Astrocyte of the spinal cord (primary cell): ENCODE measurements around the gene XRCC6.

Experiments used
- DNase-seq: peaks from one replicate; pipeline ENCODE4 v3.0.0; 2011; ENCODE audit warnings: low read depth, low spot score
- H3K4me3 ChIP-seq: 2 replicates; pipeline ENCODE4 v1.5.1; 2011; ENCODE audit warnings: low read depth, mild to moderate bottlenecking, low read length, moderate library complexity
- CTCF ChIP-seq: IDR thresholded peaks from 2 replicates; pipeline ENCODE4 v1.5.1; 2012; ENCODE audit warnings: low read depth, mild to moderate bottlenecking, low read length, inconsistent platforms
- in situ Hi-C: cut with HindIII; loops from 2 replicates; pipeline ENCODE4 v1.10.0; 2017; ENCODE audit warnings: low sequenced_read_pairs

Gene XRCC6

GRCh38 chr22:41578114-41578513 lies 43.0 kb upstream of the XRCC6 start:
- no peak for TF ChIP-seq CTCF
- no peak for DNase-seq
- in situ Hi-C loops, result no loop called here
- H3K4me3 ChIP-seq, result no peak overlapping the region

- no peak for TF ChIP-seq CTCF
- in situ Hi-C loops, result no loop called here
Observed at GRCh38 chr22:41578818-41579217, 42.3 kb upstream of the XRCC6 start.

DNA sequence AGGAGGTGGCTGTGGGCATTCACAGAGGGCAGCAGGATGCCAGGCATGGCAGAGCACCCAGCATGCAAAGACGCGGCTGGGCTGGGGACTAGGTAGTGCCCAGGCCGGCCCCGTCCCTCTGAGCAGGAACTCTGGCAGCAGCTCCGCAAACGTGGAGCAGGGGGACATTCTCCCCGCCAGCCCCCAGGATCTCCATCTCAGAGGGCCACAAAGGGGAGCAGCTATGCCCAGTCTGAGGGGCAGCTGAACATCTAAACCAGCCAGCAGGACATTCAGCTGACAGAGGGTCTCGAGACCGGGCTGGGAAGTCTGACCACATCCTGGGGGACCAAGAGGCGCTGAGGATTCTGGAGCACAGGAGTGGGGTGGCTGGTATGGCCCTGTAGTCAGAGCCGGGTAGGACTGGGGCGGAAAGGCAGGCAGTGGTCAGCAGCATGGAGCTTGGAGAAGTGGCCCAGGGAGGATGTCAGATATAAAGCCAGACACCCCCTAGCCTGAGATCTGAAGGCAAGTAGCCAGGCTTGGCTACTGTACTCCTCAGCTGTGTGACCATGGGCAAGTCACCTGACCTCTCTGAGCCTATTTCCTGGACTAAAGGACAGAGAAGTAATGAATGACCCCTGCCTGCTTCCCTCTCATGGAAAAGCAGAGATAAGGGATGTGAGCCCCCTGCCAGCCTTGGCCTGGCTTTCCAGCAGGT lies 41.6 kb upstream of the XRCC6 start:
- TF ChIP-seq CTCF, result no peak
- DNase-seq, result no peak
- no peak overlapping the region for H3K4me3 ChIP-seq
- in situ Hi-C loops, result no loop called here

More at GRCh38 chr22:41578818-41579217, 42.3 kb upstream of the XRCC6 start:
- no peak overlapping the region for H3K4me3 ChIP-seq
- no peak for DNase-seq

DNA sequence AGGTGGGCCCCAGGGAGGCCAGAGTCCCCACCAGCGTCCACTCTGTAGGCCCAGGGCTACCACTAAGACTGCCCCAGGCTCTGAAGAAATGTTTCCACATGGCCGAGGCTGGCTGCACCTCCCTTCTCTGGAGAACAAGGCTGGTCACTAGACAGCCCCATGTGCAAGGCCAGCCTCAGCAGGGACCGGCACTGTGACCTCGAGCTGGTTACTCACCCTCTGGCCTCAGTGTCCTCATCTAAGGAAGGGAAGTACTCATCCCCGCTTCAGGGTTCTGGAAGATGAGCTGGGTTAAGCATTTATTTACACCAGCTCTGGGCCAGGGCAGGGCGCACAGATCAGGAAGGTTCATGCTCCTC lies 41.1 kb upstream of the XRCC6 start:
- in situ Hi-C loops, result no loop called here
- no peak for DNase-seq
- H3K4me3 ChIP-seq, result no peak overlapping the region
- no peak for TF ChIP-seq CTCF

GRCh38 chr22:41582694-41583093 lies 38.4 kb upstream of the XRCC6 start:
- no peak for TF ChIP-seq CTCF
- no peak overlapping the region for H3K4me3 ChIP-seq
- in situ Hi-C loops, result no loop called here
- DNase-seq, result no peak

GRCh38 chr22:41584881-41585280 lies 36.2 kb upstream of the XRCC6 start:
- DNase-seq, result no peak
- in situ Hi-C loops, result no loop called here
- no peak overlapping the region for H3K4me3 ChIP-seq
- no peak for TF ChIP-seq CTCF
